H1 (cell line): ENCODE measurements around the gene HGFAC. TPM values are rescaled to one million over a fixed set of nuclear protein-coding genes. Genes with fewer than 3 reads are reported as not detected.

Source experiments
- CTCF ChIA-PET: fragments of 300-600 bp; sonication (Branson Sonifier 250); formaldehyde crosslinking; loops from one replicate; lab custom pipeline; 2021; ENCODE audit not compliant: partially characterized antibody; lab: Charles Lee
- POLR2A ChIA-PET: fragments of 300-600 bp; sonication (Branson Sonifier 250); formaldehyde crosslinking; loops from one replicate; lab custom pipeline; 2021; ENCODE audit warnings: inconsistent platforms; ENCODE audit not compliant: partially characterized antibody; lab: Charles Lee
- DNase-seq, 2 experiments: peaks; one replicate each; pipeline versions ENCODE4 v3.0.0 to v3.0.0-alpha.2; 2010 to 2022; ENCODE audit warnings: low spot score in 2 of 2, low read depth in 1 of 2, mixed read lengths in 1 of 2
- FAIRE-seq: peaks from 2 replicates; lab custom pipeline; 2011; peaks lifted over from hg19 to GRCh38; lab: Jason Lieb, UNC
- H2AFZ ChIP-seq: 2 replicates; pipeline ENCODE4 v1.8.1; 2012; ENCODE audit warnings: low read length, inconsistent platforms
- H2AK5ac ChIP-seq: 2 replicates; pipeline ENCODE4 v1.6.1; 2013; ENCODE audit warnings: low read depth, low read length
- H2BK120ac ChIP-seq: replicated peaks from 2 replicates; pipeline ENCODE3; 2013; ENCODE audit warnings: low read depth, low read length, inconsistent platforms
- H2BK12ac ChIP-seq: 2 replicates; pipeline ENCODE4 v1.6.1; 2013; ENCODE audit warnings: low read depth, low read length
- H2BK15ac ChIP-seq: 2 replicates; pipeline ENCODE4 v1.6.1; 2013; ENCODE audit warnings: low read length
- H2BK20ac ChIP-seq: 2 replicates; pipeline ENCODE4 v1.6.1; 2013; ENCODE audit warnings: low read length
- H2BK5ac ChIP-seq: 2 replicates; pipeline ENCODE4 v1.6.1; 2013; ENCODE audit warnings: low read depth, low read length
- H3K14ac ChIP-seq: 2 replicates; pipeline ENCODE4 v1.6.1; 2013; ENCODE audit warnings: inconsistent platforms; ENCODE audit not compliant: insufficient read length
- H3K18ac ChIP-seq: 2 replicates; pipeline ENCODE4 v1.6.1; 2013; ENCODE audit warnings: low read length; ENCODE audit errors: extremely low read depth
- H3K23ac ChIP-seq: 2 replicates; pipeline ENCODE4 v1.6.1; 2013; ENCODE audit warnings: inconsistent platforms; ENCODE audit not compliant: insufficient read length
- H3K23me2 ChIP-seq: 2 replicates; pipeline ENCODE4 v1.6.1; 2013; ENCODE audit warnings: low read depth, low read length
- H3K27ac ChIP-seq: 2 replicates; pipeline ENCODE4 v1.6.1; 2011; ENCODE audit warnings: low read depth, low read length, inconsistent platforms
- H3K27me3 ChIP-seq, 4 experiments: replicated peaks in 1 of 4; 1 replicate in 1 of 4; 2 replicates in 3 of 4; pipeline versions ENCODE4 v1.6.1 to v1.8.1; 2011 to 2013; ENCODE audit warnings: low read length in 3 of 4, mild to moderate bottlenecking in 3 of 4, inconsistent platforms in 2 of 4, mixed read lengths in 2 of 4, moderate library complexity in 1 of 4; ENCODE audit not compliant: control insufficient read depth in 3 of 4, insufficient read depth in 3 of 4; ENCODE audit errors: extremely low read depth in 1 of 4
- H3K36me3 ChIP-seq, 4 experiments: 2 replicates each; pipeline versions ENCODE4 v1.6.1 to v1.8.1; 2011 to 2013; ENCODE audit warnings: mild to moderate bottlenecking in 4 of 4, low read length in 3 of 4, moderate library complexity in 2 of 4, control low read depth in 1 of 4, inconsistent platforms in 1 of 4; ENCODE audit not compliant: insufficient read depth in 4 of 4, control insufficient read depth in 2 of 4
- H3K4ac ChIP-seq: replicated peaks from 2 replicates; pipeline ENCODE3; 2013; ENCODE audit warnings: low read length, low read depth, mixed read lengths, inconsistent platforms; ENCODE audit not compliant: insufficient read length
- H3K4me1 ChIP-seq, 4 experiments: replicated peaks in 1 of 4; 1 replicate in 1 of 4; 2 replicates in 3 of 4; pipeline versions ENCODE4 v1.6.1 to v1.8.1; 2011 to 2013; ENCODE audit warnings: low read length in 3 of 4, inconsistent platforms in 2 of 4, mixed read lengths in 1 of 4; ENCODE audit not compliant: insufficient read depth in 4 of 4, control insufficient read depth in 3 of 4
- H3K4me2 ChIP-seq, 2 experiments: 2 replicates each; pipeline versions ENCODE4 v1.6.1 to v1.8.1; 2011 to 2013; ENCODE audit warnings: low read depth in 2 of 2, low read length in 2 of 2, control low read depth in 1 of 2, inconsistent platforms in 1 of 2, mild to moderate bottlenecking in 1 of 2; ENCODE audit not compliant: insufficient read depth in 1 of 2
- H3K4me3 ChIP-seq, 4 experiments: fragments of 200-600, 300-600 bp in 1 of 4; sonication (generic), shearing (Covaris generic), sonication (Bioruptor Twin) in 1 of 4; 2 replicates each; pipeline versions ENCODE4 v1.5.1 to v1.8.1; 2011 to 2016; ENCODE audit warnings: low read length in 4 of 4, low read depth in 3 of 4, control low read depth in 2 of 4, inconsistent platforms in 2 of 4, mild to moderate bottlenecking in 2 of 4, mixed read lengths in 1 of 4, moderate library complexity in 1 of 4; ENCODE audit not compliant: insufficient read depth in 2 of 4; ENCODE audit errors: extremely low read depth in 1 of 4
- H3K56ac ChIP-seq: replicated peaks from 2 replicates; pipeline ENCODE3; 2013; ENCODE audit warnings: low read depth, mild to moderate bottlenecking, mixed read lengths, low read length, inconsistent platforms; ENCODE audit not compliant: insufficient read length
- H3K79me1 ChIP-seq: 2 replicates; pipeline ENCODE4 v1.6.1; 2013; ENCODE audit warnings: low read depth, low read length, control low read depth
- H3K79me2 ChIP-seq, 2 experiments: 2 replicates each; pipeline versions ENCODE4 v1.6.1 to v1.8.1; 2012 to 2013; ENCODE audit warnings: low read length in 2 of 2, mild to moderate bottlenecking in 2 of 2, inconsistent platforms in 1 of 2; ENCODE audit not compliant: insufficient read depth in 2 of 2, control insufficient read depth in 1 of 2
- H3K9ac ChIP-seq, 4 experiments: replicated peaks in 1 of 4; 1 replicate in 1 of 4; 2 replicates in 3 of 4; pipeline versions ENCODE4 v1.6.1 to v1.8.1; 2011 to 2013; ENCODE audit warnings: low read depth in 3 of 4, low read length in 3 of 4, control low read depth in 2 of 4, mild to moderate bottlenecking in 2 of 4, moderate library complexity in 2 of 4, inconsistent platforms in 1 of 4; ENCODE audit errors: extremely low read depth in 1 of 4
- H3K9me3 ChIP-seq, 2 experiments: 2 replicates each; pipeline versions ENCODE4 v1.6.1 to v1.8.1; 2012 to 2013; ENCODE audit warnings: mild to moderate bottlenecking in 2 of 2, moderate library complexity in 2 of 2, control low read depth in 1 of 2, inconsistent platforms in 1 of 2, low read depth in 1 of 2, low read length in 1 of 2, mixed read lengths in 1 of 2; ENCODE audit not compliant: insufficient read depth in 2 of 2
- H4K20me1 ChIP-seq, 2 experiments: replicated peaks in 1 of 2; 2 replicates each; pipeline versions ENCODE3 to v1.8.1; 2011 to 2013; ENCODE audit warnings: inconsistent platforms in 2 of 2, low read length in 2 of 2, mild to moderate bottlenecking in 1 of 2; ENCODE audit not compliant: insufficient read depth in 2 of 2, control insufficient read depth in 1 of 2
- H4K5ac ChIP-seq: 2 replicates; pipeline ENCODE4 v1.6.1; 2013; ENCODE audit warnings: low read length, low read depth, mixed read lengths, inconsistent platforms; ENCODE audit not compliant: insufficient read length
- H4K8ac ChIP-seq: 2 replicates; pipeline ENCODE4 v1.8.0; 2013; ENCODE audit warnings: mild to moderate bottlenecking, moderate library complexity, low read length, inconsistent platforms; ENCODE audit not compliant: insufficient read depth; ENCODE audit errors: extremely low read depth
- H4K91ac ChIP-seq: replicated peaks from 2 replicates; pipeline ENCODE3; 2013; ENCODE audit warnings: low read length, mixed read lengths, inconsistent platforms; ENCODE audit not compliant: insufficient read length
- CBX5 ChIP-seq: fragments of 300-800, 300-1000 bp; sonication (generic); IDR thresholded peaks from 2 replicates; pipeline ENCODE4 v1.7.1; 2016; ENCODE audit warnings: antibody characterized with exemption, low read length, low read depth
- CTBP2 ChIP-seq: IDR thresholded peaks from 2 replicates; pipeline ENCODE4 v1.7.0; 2011; ENCODE audit warnings: borderline replicate concordance, mild to moderate bottlenecking, moderate library complexity, mixed read lengths, low read length; ENCODE audit not compliant: insufficient read depth, insufficient read length
- SRF ChIP-seq: IDR thresholded peaks from 2 replicates; pipeline ENCODE4 v1.6.1; 2011; ENCODE audit warnings: mild to moderate bottlenecking, low read depth, low read length, moderate library complexity
- TAF1 ChIP-seq: IDR thresholded peaks from 2 replicates; pipeline ENCODE4 v1.6.1; 2011; ENCODE audit warnings: mild to moderate bottlenecking, low read depth, low read length
- USF2 ChIP-seq: IDR thresholded peaks from 2 replicates; pipeline ENCODE4 v1.6.1; 2011; ENCODE audit warnings: low read length, improper control_type of control experiment
- WGBS, 2 experiments: shearing (Covaris generic) in 1 of 2; methylation state at CpG; one replicate each; pipeline versions ENCODE4 v1.1.6 to v1.1.7; 2013 to 2015; ENCODE audit warnings: low lambda C conversion rate in 2 of 2, mixed read lengths in 2 of 2, inconsistent platforms in 1 of 2, low coverage in 1 of 2, missing lambda C conversion rate in 1 of 2; ENCODE audit not compliant: insufficient replicate concordance in 2 of 2, insufficient coverage in 1 of 2, insufficient read length in 1 of 2; ENCODE audit errors: extremely low coverage in 1 of 2, missing lambda C conversion rate in 1 of 2; 5-methylcytosine and 5-hydroxymethylcytosine counted together
- polyA plus RNA-seq, 7 experiments: library from polyadenylated mRNA; depleted of rRNA in 3 of 7; stranded (reverse) in 5 of 7; unstranded in 2 of 7; fragments of >200 nt in 5 of 7; fragments of 200-250 nt in 2 of 7; gene quantifications; 1 replicate in 5 of 7; 2 replicates in 1 of 7; 4 replicates in 1 of 7; pipeline versions ENCODE4 v1.2.1 to v1.2.3, GENCODE V29; 2011 to 2013; ENCODE audit warnings: missing spikeins in 2 of 7, mixed read lengths in 2 of 7
- total RNA-seq: library from RNA; stranded (reverse); fragmentation: NEBNext Ultra II Directional; extraction: Animal tissue kit (Norgen Biotek cat#: 25700); gene quantifications from 2 replicates; pipeline ENCODE4 v1.2.1, GENCODE V29; 2021

HGFAC gene
- total and polyA plus RNA-seq, 2 of the 8 experiments (the other 6 are each of a cell fraction or from before 2014, with no cell fraction given): 0.14 to 0.15 TPM

GRCh38 chr4:3397128-3397527 lies 44.6 kb upstream of the HGFAC start:
- POLR2A ChIA-PET: interaction anchor here (0.7 kb wide), 1 partner anchor 117 kb away, joined by 3 read pairs; no protein-coding TSS in a partner anchor
- H4K8ac ChIP-seq: no peak overlapping the region
- H4K20me1 ChIP-seq: no peaks in the 10 kb centered on the region
- peaks cover 0 to 5% of the 10 kb centered on the region in 2 experiments; a peak in 1 of 4 replicates for H3K9me3 ChIP-seq
- H3K36me3 ChIP-seq: no peaks in the 10 kb centered on the region
- no peaks in the 10 kb centered on the region for H3K79me2 ChIP-seq
- FAIRE-seq (no peak), DNase-seq (no peak)
- H2BK12ac ChIP-seq: no peak overlapping the region
- H3K4me1 ChIP-seq: no peaks in the 10 kb centered on the region; a peak in 1 of 7 replicates
- H3K23ac ChIP-seq: no peak overlapping the region
- H3K4me3 ChIP-seq: no peak overlapping the region
- no peak overlapping the region for H2BK15ac ChIP-seq
- H2AK5ac ChIP-seq: no peak overlapping the region
- H3K27me3 ChIP-seq: no peaks in the 10 kb centered on the region
- H4K91ac ChIP-seq: no peak overlapping the region
- no peaks in the 10 kb centered on the region for H3K23me2 ChIP-seq
- H2BK20ac ChIP-seq: no peak overlapping the region
- no peak overlapping the region for H4K5ac ChIP-seq
- no peak overlapping the region for H3K9ac ChIP-seq
- no peak overlapping the region for H3K4me2 ChIP-seq
- no peak overlapping the region for H3K27ac ChIP-seq
- no peak overlapping the region for H3K56ac ChIP-seq
- H3K4ac ChIP-seq: no peak overlapping the region
- CTCF ChIA-PET: no interaction called here
- H3K14ac ChIP-seq: no peak overlapping the region
- H3K79me1 ChIP-seq: no peaks in the 10 kb centered on the region
- H2AFZ ChIP-seq: no peak overlapping the region
- H2BK5ac ChIP-seq: no peak overlapping the region
- H2BK120ac ChIP-seq: no peak overlapping the region
- 97% methylated on average over 11 of the region's 11 CpGs; no CpG with 5 or more reads in 1 of the 2 experiments for WGBS, 2 experiments
- H3K18ac ChIP-seq: no peak overlapping the region
- TF ChIP-seq CTBP2 (no peak), CBX5 (no peak), USF2 (no peak), SRF (no peak), TAF1 (no peak)
